Mesendoderm (in vitro differentiated cells): ENCODE results near the gene ZNF235.
"Not testable (repeated sequence)": the region's sequence is repeated elsewhere in the genome, so short reads cannot be mapped to it uniquely, and the experiment has no call there.

Source experiments
- DNase-seq: peaks from one replicate; pipeline ENCODE4 v3.0.0; 2013
- H2AK5ac ChIP-seq: 2 replicates; pipeline ENCODE4 v1.6.1; 2013; ENCODE audit warnings: low read length, inconsistent platforms
- H2BK120ac ChIP-seq: 2 replicates; pipeline ENCODE4 v1.6.1; 2013; ENCODE audit warnings: low read depth, mild to moderate bottlenecking, low read length, moderate library complexity, mixed read lengths
- H2BK15ac ChIP-seq: replicated peaks from 2 replicates; pipeline ENCODE4 v1.6.1; 2013; ENCODE audit warnings: low read depth, mild to moderate bottlenecking, moderate library complexity
- H2BK5ac ChIP-seq: 2 replicates; pipeline ENCODE4 v1.6.1; 2013; ENCODE audit warnings: low read length, inconsistent platforms
- H3K18ac ChIP-seq: 2 replicates; pipeline ENCODE4 v1.6.1; 2013; ENCODE audit warnings: mild to moderate bottlenecking, low read length, mixed read lengths
- H3K23ac ChIP-seq: one replicate; pipeline ENCODE4 v1.6.1; 2013; ENCODE audit warnings: low read length
- H3K27ac ChIP-seq: 2 replicates; pipeline ENCODE4 v1.5.1; 2013; ENCODE audit warnings: low read depth, mild to moderate bottlenecking, inconsistent platforms, low read length, moderate library complexity
- H3K27me3 ChIP-seq: 2 replicates; pipeline ENCODE4 v1.6.1; 2013; ENCODE audit warnings: low read length, control low read depth, mild to moderate bottlenecking, inconsistent platforms; ENCODE audit not compliant: insufficient read depth, poor library complexity
- H3K36me3 ChIP-seq: 2 replicates; pipeline ENCODE4 v1.6.1; 2013; ENCODE audit warnings: low read length, inconsistent platforms; ENCODE audit not compliant: control insufficient read depth, insufficient read depth
- H3K4ac ChIP-seq: one replicate; pipeline ENCODE4 v1.6.1; 2013; ENCODE audit warnings: low read depth, mild to moderate bottlenecking, low read length, moderate library complexity
- H3K4me1 ChIP-seq: 2 replicates; pipeline ENCODE4 v1.6.1; 2013; ENCODE audit warnings: low read depth, low read length, inconsistent platforms; ENCODE audit not compliant: control insufficient read depth
- H3K4me2 ChIP-seq: 2 replicates; pipeline ENCODE4 v1.6.1; 2013; ENCODE audit warnings: low read length
- H3K4me3 ChIP-seq: 2 replicates; pipeline ENCODE4 v1.5.1; 2013; ENCODE audit warnings: mild to moderate bottlenecking, low read length
- H3K56ac ChIP-seq: one replicate; pipeline ENCODE4 v1.6.1; 2013; ENCODE audit warnings: low read length
- H3K79me1 ChIP-seq: 2 replicates; pipeline ENCODE4 v1.6.1; 2013; ENCODE audit warnings: low read length, inconsistent platforms
- H3K79me2 ChIP-seq: 2 replicates; pipeline ENCODE4 v1.6.1; 2013; ENCODE audit warnings: mild to moderate bottlenecking, low read length; ENCODE audit not compliant: control insufficient read depth, insufficient read depth
- H3K9ac ChIP-seq: 2 replicates; pipeline ENCODE4 v1.6.1; 2013; ENCODE audit warnings: low read length, inconsistent platforms
- H4K5ac ChIP-seq: one replicate; pipeline ENCODE4 v1.6.1; 2013; ENCODE audit warnings: low read length
- H4K8ac ChIP-seq: one replicate; pipeline ENCODE4 v1.6.1; 2013; ENCODE audit warnings: low read depth, mild to moderate bottlenecking, control low read depth, low read length, moderate library complexity
- whole genome bisulfite sequencing: extraction: QIAGEN DNeasy Blood & Tissue Kit; methylation state at CpG from one replicate; pipeline ENCODE4 v1.1.7; 2013; ENCODE audit warnings: low lambda C conversion rate, missing lambda C conversion rate; ENCODE audit not compliant: insufficient coverage; ENCODE audit errors: extremely low coverage; 5-methylcytosine and 5-hydroxymethylcytosine counted together

ZNF235 gene

DNA sequence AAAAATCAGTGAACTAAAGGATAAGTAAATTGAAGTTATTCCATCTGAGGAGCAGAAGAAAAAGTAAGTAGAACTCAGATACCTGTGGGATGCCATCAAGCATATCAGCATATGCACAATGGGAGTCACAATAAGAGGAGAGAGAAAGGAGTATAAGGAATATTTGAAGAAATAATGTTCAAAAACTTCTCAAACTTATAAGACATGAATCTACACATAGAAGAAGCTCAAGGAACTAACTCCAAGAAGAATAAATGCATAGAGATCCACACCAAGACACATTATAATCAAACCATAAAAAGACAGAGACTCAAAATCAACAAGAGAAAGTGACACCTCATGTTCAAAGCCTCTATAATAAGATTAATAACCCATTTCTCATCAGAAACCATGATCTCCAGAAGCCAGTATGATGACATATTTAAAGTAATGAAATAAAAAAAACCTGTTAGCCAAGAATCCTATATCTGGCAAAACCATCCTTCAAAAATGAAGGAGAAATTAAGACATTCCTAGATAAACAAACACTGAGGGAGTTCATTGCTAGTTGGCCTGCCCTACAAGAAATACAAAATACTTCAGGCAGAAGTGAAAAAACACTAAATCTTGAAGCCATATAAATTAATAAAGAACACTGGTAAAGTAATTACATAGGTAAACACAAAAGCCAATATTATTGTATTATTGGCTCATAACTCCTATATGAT is 49.0 kb downstream of the ZNF235 start:
- Histone ChIP-seq H3K27ac (no peak overlapping the region), H2AK5ac (no peak overlapping the region), H4K5ac (no peak overlapping the region), H3K79me2 (no peaks in the 10 kb centered on the region), H3K9ac (no peak overlapping the region), H2BK120ac (no peak overlapping the region), H3K4ac (no peak overlapping the region), H2BK15ac (no peak overlapping the region), H3K18ac (no peak overlapping the region), H2BK5ac (no peak overlapping the region), H3K4me2 (no peak overlapping the region), H3K23ac (no peak overlapping the region), H3K4me3 (no peak overlapping the region), H3K79me1 (no peaks in the 10 kb centered on the region), H4K8ac (no peak overlapping the region), H3K36me3 (no peaks in the 10 kb centered on the region), H3K56ac (no peak overlapping the region), H3K4me1 (no peaks in the 10 kb centered on the region), H3K27me3 (no peaks in the 10 kb centered on the region)
- DNase-seq: no peak

DNA sequence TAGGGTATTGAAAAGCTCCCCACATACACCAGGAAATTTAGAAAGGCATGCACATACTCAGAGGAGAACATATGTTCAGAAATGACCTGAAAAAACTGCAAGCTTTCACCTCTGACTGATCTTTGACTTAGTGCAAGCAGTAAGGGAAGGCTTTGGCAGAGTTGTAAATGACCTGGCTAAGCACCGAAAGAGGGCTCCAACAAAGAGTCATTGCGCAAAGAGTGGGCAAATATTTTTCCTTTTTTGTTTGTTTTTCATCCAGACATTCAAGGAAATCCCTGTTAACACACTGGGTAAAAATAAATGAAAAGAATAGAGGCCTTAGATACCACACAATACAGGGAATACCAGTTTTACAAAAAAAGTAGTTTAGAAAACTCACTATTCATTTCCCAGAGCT is 50.3 kb downstream of the ZNF235 start:
- WGBS: no CpG with 5 or more reads among the region's 2 CpGs
- Histone ChIP-seq H3K4me3 (no peak overlapping the region), H4K5ac (no peak overlapping the region), H3K27ac (no peak overlapping the region), H3K36me3 (no peaks in the 10 kb centered on the region), H3K9ac (no peak overlapping the region), H3K4me2 (no peak overlapping the region), H4K8ac (no peak overlapping the region), H2AK5ac (no peak overlapping the region), H3K79me2 (no peaks in the 10 kb centered on the region), H2BK15ac (no peak overlapping the region), H3K4ac (no peak overlapping the region), H3K4me1 (no peaks in the 10 kb centered on the region), H3K23ac (no peak overlapping the region), H3K56ac (no peak overlapping the region), H3K79me1 (no peaks in the 10 kb centered on the region), H2BK5ac (no peak overlapping the region), H3K27me3 (no peaks in the 10 kb centered on the region), H2BK120ac (no peak overlapping the region), H3K18ac (no peak overlapping the region)
- no peak for DNase-seq

DNA sequence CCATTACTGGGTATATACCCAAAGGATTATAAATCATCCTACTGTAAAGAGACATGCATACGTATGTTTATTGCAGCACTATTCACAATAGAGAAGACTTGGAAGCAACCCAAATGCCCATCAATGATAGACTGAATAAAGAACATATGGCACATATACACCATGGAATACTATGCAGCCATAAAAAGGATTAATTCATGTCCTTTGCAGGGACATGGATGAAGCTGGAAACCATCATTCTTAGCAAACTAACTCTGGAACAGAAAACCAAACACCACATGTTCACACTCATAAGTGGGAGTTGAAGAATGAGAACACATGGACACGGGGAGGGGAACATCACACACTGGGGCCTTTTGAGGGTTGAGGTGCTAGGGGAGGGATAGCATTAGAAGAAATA is 51.4 kb downstream of the ZNF235 start:
- H3K27ac ChIP-seq, H4K8ac ChIP-seq, H3K27me3 ChIP-seq, H2BK120ac ChIP-seq, H3K79me2 ChIP-seq, H3K56ac ChIP-seq, H3K4me2 ChIP-seq, H2AK5ac ChIP-seq, H2BK5ac ChIP-seq, H2BK15ac ChIP-seq, H3K4ac ChIP-seq, H3K4me1 ChIP-seq, H3K79me1 ChIP-seq, H3K4me3 ChIP-seq, H3K18ac ChIP-seq, DNase-seq, H4K5ac ChIP-seq, H3K23ac ChIP-seq, H3K36me3 ChIP-seq, H3K9ac ChIP-seq: not testable (repeated sequence)
- no CpG with 5 or more reads among the region's 2 CpGs for WGBS

DNA sequence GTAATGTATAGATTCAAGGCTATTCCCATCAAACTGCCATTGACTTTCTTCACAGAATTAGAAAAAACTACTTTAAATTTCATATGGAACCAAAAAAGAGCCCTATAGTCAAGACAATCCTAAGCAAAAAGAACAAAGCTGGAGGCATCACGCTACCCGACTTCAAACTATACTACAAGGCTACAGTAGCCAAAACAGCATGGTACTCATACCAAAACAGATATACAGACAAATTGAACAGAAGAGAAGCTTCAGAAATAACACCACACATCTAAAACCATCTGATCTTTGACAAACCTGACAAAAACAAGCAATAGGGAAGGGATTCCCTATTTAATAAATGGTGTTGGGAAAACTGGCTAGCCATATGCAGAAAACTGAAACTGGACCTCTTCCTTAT is 52.5 kb downstream of the ZNF235 start:
- no CpG with 5 or more reads among the region's 2 CpGs for WGBS
- not testable (repeated sequence) for H4K8ac ChIP-seq, H2AK5ac ChIP-seq, H3K27ac ChIP-seq, H3K79me2 ChIP-seq, H3K9ac ChIP-seq, H3K4ac ChIP-seq, H2BK15ac ChIP-seq, H3K27me3 ChIP-seq, H2BK5ac ChIP-seq, H3K56ac ChIP-seq, H4K5ac ChIP-seq, H3K4me1 ChIP-seq, H3K4me3 ChIP-seq, H3K4me2 ChIP-seq, H3K79me1 ChIP-seq, H3K36me3 ChIP-seq, DNase-seq, H3K23ac ChIP-seq, H2BK120ac ChIP-seq, H3K18ac ChIP-seq

DNA sequence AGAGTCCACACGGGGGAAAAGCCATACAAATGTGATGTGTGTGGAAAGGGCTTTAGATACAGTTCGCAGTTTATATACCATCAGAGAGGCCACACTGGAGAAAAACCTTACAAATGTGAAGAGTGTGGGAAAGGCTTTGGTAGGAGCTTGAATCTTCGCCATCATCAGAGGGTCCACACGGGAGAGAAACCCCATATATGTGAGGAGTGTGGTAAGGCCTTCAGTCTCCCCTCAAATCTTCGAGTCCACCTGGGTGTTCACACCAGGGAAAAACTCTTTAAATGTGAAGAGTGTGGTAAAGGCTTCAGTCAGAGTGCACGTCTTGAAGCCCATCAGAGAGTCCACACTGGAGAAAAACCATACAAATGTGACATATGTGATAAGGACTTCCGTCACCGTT is 68.4 kb downstream of the ZNF235 start:
- H2BK15ac ChIP-seq: no peak overlapping the region
- H3K4me3 ChIP-seq: peak overlapping the region; percentile 5
- H3K27ac ChIP-seq: no peak overlapping the region
- no peak overlapping the region for H3K4me2 ChIP-seq
- H4K8ac ChIP-seq: no peak overlapping the region
- H3K79me2 ChIP-seq: no peaks in the 10 kb centered on the region
- no CpG with 5 or more reads among the region's 8 CpGs for WGBS
- H3K4me1 ChIP-seq: no peaks in the 10 kb centered on the region
- no peak overlapping the region for H2BK120ac ChIP-seq
- no peak overlapping the region for H3K23ac ChIP-seq
- no peaks in the 10 kb centered on the region for H3K79me1 ChIP-seq
- no peaks in the 10 kb centered on the region for H3K27me3 ChIP-seq
- no peak overlapping the region for H2AK5ac ChIP-seq
- DNase-seq: no peak
- H3K36me3 ChIP-seq: peaks cover 18% of the 10 kb centered on the region
- no peak overlapping the region for H3K9ac ChIP-seq
- no peak overlapping the region for H4K5ac ChIP-seq
- H3K4ac ChIP-seq: no peak overlapping the region
- no peak overlapping the region for H2BK5ac ChIP-seq
- H3K56ac ChIP-seq: no peak overlapping the region
- H3K18ac ChIP-seq: no peak overlapping the region
